ENCODE measurements around the gene RSBN1L. TPM values are rescaled to one million over a fixed set of nuclear protein-coding genes. Genes with fewer than 3 reads are reported as not detected.

RSBN1L gene
- total and polyA plus RNA-seq, 11 donors: 4.0 to 12.1 (median 9.0) TPM

DNA sequence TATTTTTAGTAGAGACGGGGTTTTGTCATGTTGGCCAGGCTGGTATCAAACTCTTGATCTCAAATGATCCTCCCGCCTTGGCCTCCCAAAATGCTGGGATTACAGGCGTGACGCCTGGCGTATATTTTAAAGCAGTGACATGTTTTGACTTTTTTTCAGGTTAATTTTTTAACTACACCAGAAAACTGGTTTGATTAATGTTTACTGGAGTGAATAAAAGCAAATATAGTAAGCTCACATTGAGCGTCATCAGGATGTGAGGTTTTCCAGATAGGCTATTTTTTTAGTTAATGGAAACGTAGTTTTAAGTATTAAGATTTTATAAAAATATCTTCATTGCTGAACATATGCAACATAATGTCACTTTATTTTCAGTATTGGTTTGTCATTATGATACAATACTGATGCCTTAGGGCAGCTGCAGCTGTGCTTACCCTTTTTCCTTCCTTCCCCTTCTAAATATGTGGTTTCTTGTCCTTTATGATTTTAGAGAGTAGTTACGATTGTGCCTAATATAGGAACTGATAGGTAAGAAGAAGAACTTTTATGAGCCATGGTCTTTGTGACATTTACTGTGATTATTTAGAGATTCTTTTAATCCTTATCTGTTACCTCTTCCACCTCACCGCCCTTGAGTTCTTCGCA lies 64.7 kb downstream of the RSBN1L start:
- Histone ChIP-seq H3K27me3 (no peaks in the 10 kb centered on the region), H3K27ac (no peak overlapping the region), H3K4me1 (peaks cover 0 to 45% (median 7%) of the 10 kb centered on the region in 12 donors), H3K36me3 (peaks cover 0 to 7% (median 0%) of the 10 kb centered on the region in 9 donors), H3K4me3 (no peak overlapping the region), H3K9me3 (no peaks in the 10 kb centered on the region)
- ATAC-seq: no peak
- 89 to 91% (median 89%) methylated on average over 10 of the region's 10 CpGs for WGBS, 4 donors
- intact Hi-C loops (cut with DNase I): loop anchor here in 2 of 10 donors (5.0 to 10.0 kb wide), 2 partner anchors 109 to 226 kb away; partner anchors contain the start of gene PTPN12 (in 1 of the 2)
- no peak for DNase-seq
- TF ChIP-seq POLR2A (IDR thresholded peaks at IDR 0.05): no peak
- TF ChIP-seq, protein P1, sequence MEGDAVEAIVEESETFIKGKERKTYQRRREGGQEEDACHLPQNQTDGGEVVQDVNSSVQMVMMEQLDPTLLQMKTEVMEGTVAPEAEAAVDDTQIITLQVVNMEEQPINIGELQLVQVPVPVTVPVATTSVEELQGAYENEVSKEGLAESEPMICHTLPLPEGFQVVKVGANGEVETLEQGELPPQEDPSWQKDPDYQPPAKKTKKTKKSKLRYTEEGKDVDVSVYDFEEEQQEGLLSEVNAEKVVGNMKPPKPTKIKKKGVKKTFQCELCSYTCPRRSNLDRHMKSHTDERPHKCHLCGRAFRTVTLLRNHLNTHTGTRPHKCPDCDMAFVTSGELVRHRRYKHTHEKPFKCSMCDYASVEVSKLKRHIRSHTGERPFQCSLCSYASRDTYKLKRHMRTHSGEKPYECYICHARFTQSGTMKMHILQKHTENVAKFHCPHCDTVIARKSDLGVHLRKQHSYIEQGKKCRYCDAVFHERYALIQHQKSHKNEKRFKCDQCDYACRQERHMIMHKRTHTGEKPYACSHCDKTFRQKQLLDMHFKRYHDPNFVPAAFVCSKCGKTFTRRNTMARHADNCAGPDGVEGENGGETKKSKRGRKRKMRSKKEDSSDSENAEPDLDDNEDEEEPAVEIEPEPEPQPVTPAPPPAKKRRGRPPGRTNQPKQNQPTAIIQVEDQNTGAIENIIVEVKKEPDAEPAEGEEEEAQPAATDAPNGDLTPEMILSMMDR (IDR thresholded peaks at IDR 0.05): no peak

GRCh38 chr7:77765481-77765880 lies 69.2 kb downstream of the RSBN1L start:
- intact Hi-C loops (cut with DNase I): loop anchor here in 1 of 10 donors (10.0 kb wide), 1 partner anchor 231 kb away; the partner anchor contains the start of gene PTPN12
- Histone ChIP-seq H3K4me1 (peaks cover 0 to 28% (median 2%) of the 10 kb centered on the region in 12 donors), H3K27me3 (no peaks in the 10 kb centered on the region), H3K36me3 (peaks cover 0 to 44% (median 24%) of the 10 kb centered on the region in 9 donors), H3K4me3 (no peak overlapping the region), H3K9me3 (no peaks in the 10 kb centered on the region), H3K27ac (no peak overlapping the region)
- 74 to 83% (median 77%) methylated on average over 3 of the region's 3 CpGs for WGBS, 4 donors
- ATAC-seq (no peak), DNase-seq (no peak)
- TF ChIP-seq POLR2A (IDR thresholded peaks at IDR 0.05): no peak
- TF ChIP-seq, protein P1 (IDR thresholded peaks at IDR 0.05): no peak

DNA sequence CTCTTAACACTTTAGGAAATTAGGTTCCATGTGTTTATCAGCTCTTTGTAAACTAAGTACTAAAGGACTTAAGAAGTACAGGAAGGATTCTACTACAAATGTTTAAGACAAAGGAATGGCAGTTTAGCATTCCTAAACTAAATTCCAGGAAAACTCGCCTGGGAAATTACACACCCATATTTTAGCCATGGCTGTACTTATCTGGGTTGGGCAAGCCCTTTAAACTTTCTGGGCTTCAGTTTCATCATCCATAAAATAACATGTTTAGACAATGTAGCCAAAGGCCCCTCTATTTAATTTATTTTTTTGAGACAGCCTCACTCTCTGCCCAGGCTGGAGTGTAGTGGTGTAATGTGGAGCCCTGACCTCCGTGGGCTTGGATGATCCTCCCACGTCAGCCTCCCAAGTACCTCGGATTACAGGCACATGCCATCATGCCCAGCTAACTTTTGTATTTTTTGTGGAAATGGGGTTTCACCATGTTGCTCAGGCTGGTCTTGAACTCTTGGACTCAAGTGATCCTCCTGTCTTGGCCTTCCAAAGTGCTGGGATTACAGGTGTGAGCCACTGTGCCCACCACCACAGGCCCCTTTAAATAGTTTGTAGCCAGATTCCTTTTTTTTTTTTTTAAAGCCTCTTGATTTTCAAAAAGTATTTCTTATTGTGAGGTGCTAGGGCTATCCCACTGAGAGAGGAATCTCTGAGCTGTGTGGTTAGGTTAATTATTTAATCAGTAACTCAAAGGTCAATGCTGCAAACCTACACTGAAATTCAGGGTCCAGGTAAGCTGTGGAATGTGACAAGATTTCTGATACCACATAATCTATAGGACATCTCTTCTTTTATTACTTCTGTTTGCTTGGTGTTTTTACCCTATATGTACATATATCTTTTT lies 69.9 kb downstream of the RSBN1L start:
- Histone ChIP-seq H3K4me3 (no peak overlapping the region), H3K27me3 (no peaks in the 10 kb centered on the region), H3K4me1 (peaks cover 0 to 22% (median 2%) of the 10 kb centered on the region in 12 donors), H3K27ac (no peak overlapping the region), H3K9me3 (no peaks in the 10 kb centered on the region), H3K36me3 (peaks cover 0 to 48% (median 24%) of the 10 kb centered on the region in 9 donors)
- intact Hi-C loops (cut with DNase I): loop anchor here in 2 of 10 donors (1.0 to 10.0 kb wide), 2 partner anchors 32 to 231 kb away; partner anchors contain the start of genes PHTF2 (in 1 of the 2), PTPN12 (in 1 of the 2) and TMEM60 (in 1 of the 2)
- ATAC-seq: no peak
- TF ChIP-seq, protein P1 (IDR thresholded peaks at IDR 0.05): no peak
- no peak for TF ChIP-seq POLR2A (IDR thresholded peaks at IDR 0.05)
- DNase-seq: no peak
- WGBS, 4 donors: 88 to 96% (median 94%) methylated on average over 4 of the region's 4 CpGs
